T-helper 2 cell treated with Interferon-gamma antibody and Interleukin-4, amounts not matched to agents 5 μg/mL and 100 μg/mL, for 36 hours (primary cell): ENCODE data around the gene POLN.

Experiments used
- DNase-seq: peaks from one replicate; pipeline ENCODE4 v3.0.0; 2021; ENCODE audit warnings: low spot score
- H3K27ac Mint-ChIP-seq: one replicate; pipeline ENCODE4 v1.8.0; 2021; ENCODE audit warnings: mild to moderate bottlenecking, mixed read lengths
- H3K27me3 Mint-ChIP-seq: one replicate; pipeline ENCODE4 v1.8.0; 2021; ENCODE audit warnings: low read depth, mixed read lengths
- H3K36me3 Mint-ChIP-seq: one replicate; pipeline ENCODE4 v1.8.0; 2021; ENCODE audit warnings: low read depth, mixed read lengths
- H3K4me1 Mint-ChIP-seq: one replicate; pipeline ENCODE4 v1.8.0; 2021; ENCODE audit warnings: low read depth, mixed read lengths
- H3K4me3 Mint-ChIP-seq: one replicate; pipeline ENCODE4 v1.8.0; 2022; ENCODE audit warnings: mild to moderate bottlenecking, moderate library complexity, mixed read lengths
- H3K9me3 Mint-ChIP-seq: one replicate; pipeline ENCODE4 v1.8.0; 2021; ENCODE audit warnings: mixed read lengths

POLN gene

GRCh38 chr4:2047781-2048581 is 193.9 kb downstream of the POLN start:
- Mint-ChIP-seq H3K4me1 (no peaks in the 10 kb centered on the region), H3K27ac (no peak overlapping the region), H3K27me3 (peaks cover 28% of the 10 kb centered on the region), H3K9me3 (no peaks in the 10 kb centered on the region), H3K36me3 (no peaks in the 10 kb centered on the region), H3K4me3 (no peak overlapping the region)
- DNase-seq, result no peak

GRCh38 chr4:2047031-2047660 is 194.8 kb downstream of the POLN start:
- H3K9me3 Mint-ChIP-seq, result no peaks in the 10 kb centered on the region
- peaks cover 26% of the 10 kb centered on the region for H3K27me3 Mint-ChIP-seq
- no peak for DNase-seq
- H3K4me1 Mint-ChIP-seq, result no peaks in the 10 kb centered on the region
- H3K36me3 Mint-ChIP-seq, result no peaks in the 10 kb centered on the region
- H3K4me3 Mint-ChIP-seq, result no peak overlapping the region
- H3K27ac Mint-ChIP-seq, result no peak overlapping the region

GRCh38 chr4:2046031-2046961 is 195.6 kb downstream of the POLN start:
- Mint-ChIP-seq H3K36me3 (no peaks in the 10 kb centered on the region), H3K4me1 (no peaks in the 10 kb centered on the region), H3K27me3 (peaks cover 24% of the 10 kb centered on the region), H3K9me3 (no peaks in the 10 kb centered on the region), H3K27ac (no peak overlapping the region), H3K4me3 (no peak overlapping the region)
- DNase-seq, result no peak

GRCh38 chr4:2045518-2045951 is 196.4 kb downstream of the POLN start:
- peaks cover 17% of the 10 kb centered on the region for H3K27me3 Mint-ChIP-seq
- H3K4me1 Mint-ChIP-seq, result no peaks in the 10 kb centered on the region
- H3K9me3 Mint-ChIP-seq, result no peaks in the 10 kb centered on the region
- no peak overlapping the region for H3K27ac Mint-ChIP-seq
- no peak overlapping the region for H3K4me3 Mint-ChIP-seq
- DNase-seq, result no peak
- no peaks in the 10 kb centered on the region for H3K36me3 Mint-ChIP-seq

- peaks cover 22% of the 10 kb centered on the region for H3K27me3 Mint-ChIP-seq
- H3K27ac Mint-ChIP-seq, result no peak overlapping the region
- H3K4me3 Mint-ChIP-seq, result no peak overlapping the region
- peaks cover under 1% of the 10 kb centered on the region for H3K4me1 Mint-ChIP-seq
- H3K9me3 Mint-ChIP-seq, result no peaks in the 10 kb centered on the region
- H3K36me3 Mint-ChIP-seq, result no peaks in the 10 kb centered on the region
- DNase-seq, result no peak
Observed at GRCh38 chr4:2044542-2045517, 197.1 kb downstream of the POLN start.

- H3K9me3 Mint-ChIP-seq, result no peaks in the 10 kb centered on the region
- no peak overlapping the region for H3K27ac Mint-ChIP-seq
- no peaks in the 10 kb centered on the region for H3K36me3 Mint-ChIP-seq
- H3K27me3 Mint-ChIP-seq, result peaks cover 25% of the 10 kb centered on the region
- peaks cover 2% of the 10 kb centered on the region for H3K4me1 Mint-ChIP-seq
- DNase-seq, result no peak
- peak overlapping the region; percentile 40 for H3K4me3 Mint-ChIP-seq
Observed at GRCh38 chr4:2044119-2044485, 197.8 kb downstream of the POLN start.

GRCh38 chr4:2043396-2044118 is 198.4 kb downstream of the POLN start:
- H3K36me3 Mint-ChIP-seq, result no peaks in the 10 kb centered on the region
- no peaks in the 10 kb centered on the region for H3K9me3 Mint-ChIP-seq
- H3K4me3 Mint-ChIP-seq, result peak overlapping the region; percentile 40
- H3K27ac Mint-ChIP-seq, result no peak overlapping the region
- peaks cover 30% of the 10 kb centered on the region for H3K27me3 Mint-ChIP-seq
- DNase-seq, result no peak
- peaks cover 2% of the 10 kb centered on the region for H3K4me1 Mint-ChIP-seq

- peaks cover 30% of the 10 kb centered on the region for H3K27me3 Mint-ChIP-seq
- no peaks in the 10 kb centered on the region for H3K36me3 Mint-ChIP-seq
- no peaks in the 10 kb centered on the region for H3K9me3 Mint-ChIP-seq
- H3K4me3 Mint-ChIP-seq, result peak overlapping the region; percentile 76
- no peak for DNase-seq
- H3K4me1 Mint-ChIP-seq, result peaks cover 2% of the 10 kb centered on the region
- H3K27ac Mint-ChIP-seq, result no peak overlapping the region
Observed at GRCh38 chr4:2042947-2043395, 198.9 kb downstream of the POLN start.

- H3K27me3 Mint-ChIP-seq, result peaks cover 30% of the 10 kb centered on the region
- H3K4me3 Mint-ChIP-seq, result peak overlapping the region; percentile 76
- no peaks in the 10 kb centered on the region for H3K9me3 Mint-ChIP-seq
- H3K36me3 Mint-ChIP-seq, result no peaks in the 10 kb centered on the region
- peaks cover 2% of the 10 kb centered on the region for H3K4me1 Mint-ChIP-seq
- DNase-seq, result peak; percentile 25
- H3K27ac Mint-ChIP-seq, result no peak overlapping the region
Observed at GRCh38 chr4:2042204-2042946, 199.5 kb downstream of the POLN start.

- Mint-ChIP-seq H3K9me3 (no peaks in the 10 kb centered on the region), H3K27ac (peak overlapping the region; percentile 31), H3K4me1 (peaks cover 2% of the 10 kb centered on the region), H3K27me3 (peaks cover 39% of the 10 kb centered on the region), H3K36me3 (no peaks in the 10 kb centered on the region), H3K4me3 (peak overlapping the region; percentile 77)
- peak; percentile 88 for DNase-seq
Observed at GRCh38 chr4:2041239-2042130, 200.4 kb downstream of the POLN start.

GRCh38 chr4:2040391-2041238 is 201.3 kb downstream of the POLN start:
- Mint-ChIP-seq H3K4me3 (peak overlapping the region; percentile 62), H3K4me1 (peaks cover 2% of the 10 kb centered on the region), H3K9me3 (no peaks in the 10 kb centered on the region), H3K27me3 (peaks cover 45% of the 10 kb centered on the region), H3K36me3 (no peaks in the 10 kb centered on the region), H3K27ac (no peak overlapping the region)
- no peak for DNase-seq
